ENCODE data around the gene DNMT3A. TPM values are rescaled to one million over a fixed set of nuclear protein-coding genes. Genes with fewer than 3 reads are reported as not detected.

Gene DNMT3A
- total RNA-seq, 1 experiment from 2014 or later = 10.8 TPM

GRCh38 chr2:25306777-25307368, 34.9 kb downstream of the DNMT3A start:
- no peak for DNase-seq (ENCODE audit: low spot score)

GRCh38 chr2:25305775-25306174, 36.0 kb downstream of the DNMT3A start:
- DNase-seq (ENCODE audit: low spot score) = no peak

- DNase-seq (ENCODE audit: low spot score) = no peak
Measured at GRCh38 chr2:25304826-25305596, 36.7 kb downstream of the DNMT3A start.

GRCh38 chr2:25304321-25304720, 37.4 kb downstream of the DNMT3A start:
- DNase-seq (ENCODE audit: low spot score) = no peak

- no peak for DNase-seq (ENCODE audit: low spot score)
Measured at GRCh38 chr2:25303633-25304236, 38.0 kb downstream of the DNMT3A start.

GRCh38 chr2:25302758-25303375, 38.9 kb downstream of the DNMT3A start:
- DNase-seq (ENCODE audit: low spot score) = no peak

- no peak for DNase-seq (ENCODE audit: low spot score)
Measured at GRCh38 chr2:25301453-25302352, 40.0 kb downstream of the DNMT3A start.

- no peak for DNase-seq (ENCODE audit: low spot score)
Measured at GRCh38 chr2:25300001-25300400, 41.7 kb downstream of the DNMT3A start.

- no peak for DNase-seq (ENCODE audit: low spot score)
Measured at GRCh38 chr2:25298776-25299431, 42.8 kb downstream of the DNMT3A start.

- DNase-seq (ENCODE audit: low spot score) = no peak
Measured at GRCh38 chr2:25297738-25298137, 44.0 kb downstream of the DNMT3A start.

GRCh38 chr2:25295621-25296020, 46.1 kb downstream of the DNMT3A start:
- no peak for DNase-seq (ENCODE audit: low spot score)

- DNase-seq (ENCODE audit: low spot score) = no peak
Measured at GRCh38 chr2:25294573-25295462, 46.9 kb downstream of the DNMT3A start.

GRCh38 chr2:25293958-25294562, 47.7 kb downstream of the DNMT3A start:
- no peak for DNase-seq (ENCODE audit: low spot score)

- DNase-seq (ENCODE audit: low spot score) = no peak
Measured at GRCh38 chr2:25293145-25293544, 48.6 kb downstream of the DNMT3A start.

- DNase-seq (ENCODE audit: low spot score) = no peak
Measured at GRCh38 chr2:25292408-25292807, 49.3 kb downstream of the DNMT3A start.

- no peak for DNase-seq (ENCODE audit: low spot score)
Measured at GRCh38 chr2:25290811-25291495, 50.8 kb downstream of the DNMT3A start.

- DNase-seq (ENCODE audit: low spot score) = no peak
Measured at GRCh38 chr2:25286723-25287483, 54.8 kb downstream of the DNMT3A start.

- DNase-seq (ENCODE audit: low spot score) = no peak
Measured at GRCh38 chr2:25286025-25286400, 55.7 kb downstream of the DNMT3A start.

Measured in HT-29 (cell line).